T-cell (primary cell): ENCODE results near the gene DNAL4. TPM values are rescaled to one million over a fixed set of nuclear protein-coding genes. Genes with fewer than 3 reads are reported as not detected.

Experiments
- ATAC-seq, 4 experiments: fragments of 200-7000 bp in 3 of 4; fragments of 150-1000 bp in 1 of 4; cut with Tn5 transposase; replicated peaks in 1 of 4; 1 replicate in 3 of 4; 2 replicates in 1 of 4; pipeline ENCODE4 v1.10.0; 2021; ENCODE audit warnings: moderate library complexity in 3 of 4, mild to moderate bottlenecking in 2 of 4, moderate number of reproducible peaks in 1 of 4
- CTCF ChIA-PET, 2 donors: fragments of 300-600 bp; sonication (Branson Sonifier 250); formaldehyde crosslinking; loops; one replicate each; lab custom pipeline; 2022; ENCODE audit warnings: antibody characterized with exemption in 2 of 2; lab: Charles Lee
- POLR2A ChIA-PET, 2 donors: fragments of 300-600 bp; sonication (Branson Sonifier 250); formaldehyde crosslinking; loops; one replicate each; lab custom pipeline; 2022; ENCODE audit warnings: antibody characterized with exemption in 2 of 2; lab: Charles Lee
- DNase-seq, 35 experiments: peaks; one replicate each; pipeline versions ENCODE4 v3.0.0 to v3.0.0-alpha.2; 2013 to 2023
- H3K27ac ChIP-seq: one replicate; pipeline ENCODE4 v1.5.1; 2013; ENCODE audit warnings: low read length
- H3K27me3 ChIP-seq, 2 experiments: replicated peaks in 1 of 2; 1 replicate in 1 of 2; 2 replicates in 1 of 2; pipeline versions ENCODE4 v1.6.1 to v1.7.0; 2013; ENCODE audit warnings: low read length in 1 of 2, mixed read lengths in 1 of 2; ENCODE audit not compliant: control insufficient read depth in 2 of 2, insufficient read depth in 2 of 2; ENCODE audit errors: extremely low read depth in 1 of 2
- H3K36me3 ChIP-seq, 2 donors: 1 replicate in 1 of 2; 2 replicates in 1 of 2; pipeline versions ENCODE4 v1.6.1 to v1.7.0; 2013; ENCODE audit warnings: low read length in 1 of 2; ENCODE audit not compliant: control insufficient read depth in 2 of 2, insufficient read depth in 1 of 2; ENCODE audit errors: extremely low read depth in 1 of 2
- H3K4me1 ChIP-seq, 2 experiments: 1 replicate in 1 of 2; 2 replicates in 1 of 2; pipeline versions ENCODE4 v1.6.1 to v1.7.0; 2013; ENCODE audit warnings: low read length in 2 of 2, mixed read lengths in 1 of 2; ENCODE audit not compliant: insufficient read depth in 2 of 2, control insufficient read depth in 1 of 2; ENCODE audit errors: extremely low read depth in 1 of 2
- H3K4me3 ChIP-seq, 2 donors: 1 replicate in 1 of 2; 2 replicates in 1 of 2; pipeline versions ENCODE4 v1.5.1 to v1.7.0; 2013; ENCODE audit warnings: mild to moderate bottlenecking in 2 of 2, low read length in 1 of 2, moderate library complexity in 1 of 2; ENCODE audit not compliant: control insufficient read depth in 1 of 2; ENCODE audit errors: extremely low read depth in 1 of 2
- H3K9me3 ChIP-seq: 2 replicates; pipeline ENCODE4 v1.7.0; 2013
- H3K27ac Mint-ChIP-seq, 2 donors: one replicate each; pipeline ENCODE4 v1.8.0; 2020 to 2021; ENCODE audit warnings: mild to moderate bottlenecking in 2 of 2, mixed read lengths in 2 of 2
- H3K27me3 Mint-ChIP-seq, 2 donors: one replicate each; pipeline ENCODE4 v1.8.0; 2021 to 2022; ENCODE audit warnings: mixed read lengths in 2 of 2
- H3K36me3 Mint-ChIP-seq: one replicate; pipeline ENCODE4 v1.8.0; 2021; ENCODE audit warnings: mixed read lengths
- H3K4me1 Mint-ChIP-seq, 3 donors: one replicate each; pipeline ENCODE4 v1.8.0; 2020 to 2022; ENCODE audit warnings: mixed read lengths in 3 of 3, mild to moderate bottlenecking in 1 of 3
- H3K4me3 Mint-ChIP-seq, 3 donors: one replicate each; pipeline ENCODE4 v1.8.0; 2020 to 2022; ENCODE audit warnings: mild to moderate bottlenecking in 3 of 3, mixed read lengths in 3 of 3, moderate library complexity in 3 of 3
- H3K9me3 Mint-ChIP-seq, 3 donors: one replicate each; pipeline ENCODE4 v1.8.0; 2020 to 2022; ENCODE audit warnings: mixed read lengths in 3 of 3
- WGBS: methylation state at CpG from one replicate; pipeline ENCODE4 v1.1.5; 2013; ENCODE audit warnings: missing lambda C conversion rate; ENCODE audit not compliant: insufficient coverage; 5-methylcytosine and 5-hydroxymethylcytosine counted together
- total RNA-seq, 35 experiments: library from RNA in 6 of 35; stranded (reverse) in 6 of 35; fragments of 120-200 nt in 1 of 35; gene quantifications; one replicate each; pipeline versions ENCODE4 v1.2.1 to v1.2.4 and lab custom pipeline; 2013 to 2026

Gene DNAL4
- total RNA-seq, 5 donors from 2014 or later (not counting 1 experiment from before 2014, with no cell fraction given), result 5.4 to 13.0 (median 8.8) TPM

DNA sequence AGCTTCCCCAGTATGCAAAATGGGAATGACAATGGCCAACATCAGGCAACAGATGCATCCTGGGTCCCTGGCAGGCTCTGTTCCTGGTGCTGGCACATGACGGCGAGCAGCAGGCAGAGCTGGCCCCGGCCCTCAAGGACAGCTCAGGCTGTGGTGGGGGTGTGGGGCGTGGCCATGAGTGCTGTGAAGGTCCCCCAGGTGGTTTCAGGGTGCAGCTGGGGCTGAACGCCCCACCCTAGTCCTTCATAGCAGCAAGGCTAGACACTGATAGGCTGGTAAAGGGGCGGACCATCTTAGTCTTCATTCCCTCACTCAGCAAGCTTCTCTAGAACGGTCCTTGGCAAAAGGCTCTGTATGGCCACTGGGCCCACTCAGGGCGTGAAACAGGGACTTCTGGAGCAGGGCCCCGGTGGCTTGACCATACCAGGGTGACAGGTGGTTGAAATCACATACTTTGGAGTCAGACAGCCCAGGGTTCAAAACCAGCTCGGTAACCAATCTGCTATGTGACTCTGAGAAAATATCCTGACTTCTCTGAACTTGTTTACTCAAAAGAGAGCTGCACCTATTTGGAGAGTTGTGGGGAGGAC lies 34.8 kb upstream of the DNAL4 start:
- H3K27ac ChIP-seq, result no peak overlapping the region
- H3K9me3 ChIP-seq, result no peaks in the 10 kb centered on the region
- CTCF ChIA-PET, result interaction anchor here in 1 of 2 donors (0.6 kb wide), 1 partner anchor 71 kb away, joined by 3 read pairs; no protein-coding TSS in a partner anchor
- no peaks in the 10 kb centered on the region for H3K36me3 ChIP-seq
- POLR2A ChIA-PET, result interaction anchor here in 1 of 2 donors (0.5 kb wide), 1 partner anchor 550 kb away, joined by 7 read pairs; no protein-coding TSS in a partner anchor
- no peak overlapping the region for H3K27ac Mint-ChIP-seq
- H3K36me3 Mint-ChIP-seq, result no peaks in the 10 kb centered on the region
- no peak overlapping the region for H3K4me3 ChIP-seq
- H3K4me3 Mint-ChIP-seq, result no peak overlapping the region
- no peak for ATAC-seq
- no peak for DNase-seq
- WGBS, result 83% methylated on average over 6 of the region's 10 CpGs
- H3K9me3 Mint-ChIP-seq, result peaks cover 0 to 3% (median 0%) of the 10 kb centered on the region in 3 donors
- no peaks in the 10 kb centered on the region for H3K4me1 Mint-ChIP-seq
- no peaks in the 10 kb centered on the region for H3K27me3 Mint-ChIP-seq
- H3K4me1 ChIP-seq, result no peaks in the 10 kb centered on the region
- peaks cover 0 to 4% of the 10 kb centered on the region in 2 experiments for H3K27me3 ChIP-seq

DNA sequence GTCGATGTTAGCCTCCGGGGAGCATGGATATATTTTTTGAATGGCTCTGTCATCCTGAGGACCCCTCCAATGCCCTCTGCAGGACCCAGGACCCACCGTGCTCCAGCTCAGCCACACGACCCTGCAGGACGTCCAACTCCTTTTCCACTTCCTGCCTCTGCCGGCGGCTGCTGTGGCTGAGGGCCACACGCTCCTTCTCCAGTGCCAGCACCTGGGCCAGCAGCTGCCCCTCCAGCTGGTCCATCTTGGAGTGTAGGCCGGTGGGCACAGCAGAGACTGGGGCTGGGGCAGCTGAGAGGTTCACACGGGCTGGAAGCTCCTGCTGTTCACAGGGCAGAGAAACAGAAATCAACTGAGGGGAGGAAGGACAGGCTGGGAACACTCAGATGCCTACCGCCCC lies 34.2 kb upstream of the DNAL4 start:
- 75% methylated on average over 8 of the region's 11 CpGs for WGBS
- no peaks in the 10 kb centered on the region for H3K9me3 ChIP-seq
- Mint-ChIP-seq H3K4me3 (no peak overlapping the region), H3K27ac (no peak overlapping the region), H3K27me3 (no peaks in the 10 kb centered on the region), H3K36me3 (peaks cover 2% of the 10 kb centered on the region), H3K9me3 (peaks cover 0 to 3% (median 0%) of the 10 kb centered on the region in 3 donors), H3K4me1 (no peaks in the 10 kb centered on the region)
- H3K36me3 ChIP-seq, result no peaks in the 10 kb centered on the region
- POLR2A ChIA-PET, result interaction anchor here in 1 of 2 donors (0.5 kb wide), 1 partner anchor 551 kb away, joined by 7 read pairs; no protein-coding TSS in a partner anchor
- no peaks in the 10 kb centered on the region for H3K4me1 ChIP-seq
- ATAC-seq (no peak), DNase-seq (no peak)
- H3K4me3 ChIP-seq, result no peak overlapping the region
- CTCF ChIA-PET, result interaction anchor here in 1 of 2 donors (0.6 kb wide), 1 partner anchor 71 kb away, joined by 3 read pairs; no protein-coding TSS in a partner anchor
- peaks cover 0 to 4% of the 10 kb centered on the region in 2 experiments for H3K27me3 ChIP-seq
- H3K27ac ChIP-seq, result no peak overlapping the region

DNA sequence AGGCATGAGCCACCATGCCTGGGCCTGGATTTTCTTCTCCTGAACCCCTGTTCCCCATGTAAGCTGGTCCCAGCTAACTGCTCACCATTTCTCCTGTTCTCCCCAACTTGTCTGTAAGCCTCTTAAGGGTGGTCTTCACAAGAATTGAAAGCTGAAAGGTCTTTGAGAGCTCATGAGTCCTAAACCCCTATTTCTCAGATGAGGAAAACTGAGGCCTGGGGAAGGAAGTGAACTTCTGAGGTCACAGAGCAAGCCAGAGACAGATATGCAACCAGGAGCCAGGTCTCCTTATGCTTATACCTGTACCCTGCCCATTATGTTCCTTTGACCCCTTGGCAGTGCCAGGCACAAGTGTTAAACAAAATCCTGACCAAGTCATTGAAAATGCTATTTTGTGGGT lies 33.6 kb upstream of the DNAL4 start:
- H3K36me3 ChIP-seq, result no peaks in the 10 kb centered on the region
- Mint-ChIP-seq H3K27me3 (no peaks in the 10 kb centered on the region), H3K27ac (no peak overlapping the region), H3K4me3 (no peak overlapping the region), H3K4me1 (no peaks in the 10 kb centered on the region), H3K9me3 (peaks cover 0 to 3% (median 0%) of the 10 kb centered on the region in 3 donors), H3K36me3 (peaks cover 2% of the 10 kb centered on the region)
- ChIA-PET POLR2A (no interaction called here), CTCF (no interaction called here)
- no peak for ATAC-seq
- no peak overlapping the region for H3K27ac ChIP-seq
- no peak overlapping the region for H3K4me3 ChIP-seq
- H3K27me3 ChIP-seq, result peaks cover 0 to 4% of the 10 kb centered on the region in 2 experiments
- no peak for DNase-seq
- H3K9me3 ChIP-seq, result no peaks in the 10 kb centered on the region
- no peaks in the 10 kb centered on the region for H3K4me1 ChIP-seq

DNA sequence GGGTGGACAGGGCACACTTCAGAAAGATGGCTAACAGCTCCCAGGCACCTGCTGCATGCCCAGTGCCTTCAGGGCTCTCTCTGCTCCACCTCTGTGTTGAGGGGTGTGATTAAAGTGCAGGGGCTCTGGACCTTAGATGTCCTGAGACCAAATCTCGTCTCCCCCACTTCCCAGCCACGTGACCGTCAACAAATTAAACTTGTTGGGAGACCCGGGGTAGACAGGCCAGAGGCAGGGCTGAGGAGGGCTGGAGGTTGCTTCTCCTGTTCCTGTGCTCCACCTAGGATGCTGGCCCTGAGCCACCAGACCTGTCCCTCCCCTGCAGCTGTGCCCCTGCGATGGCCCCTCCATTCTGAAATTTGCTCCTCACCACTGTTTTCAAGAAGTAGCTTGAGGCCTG lies 32.9 kb upstream of the DNAL4 start:
- no peaks in the 10 kb centered on the region for H3K4me1 Mint-ChIP-seq
- Histone ChIP-seq H3K4me3 (no peak overlapping the region), H3K9me3 (no peaks in the 10 kb centered on the region), H3K27ac (no peak overlapping the region), H3K4me1 (no peaks in the 10 kb centered on the region), H3K36me3 (no peaks in the 10 kb centered on the region), H3K27me3 (peaks cover 0 to 6% of the 10 kb centered on the region in 2 experiments)
- ChIA-PET CTCF (interaction anchor here in 1 of 2 donors (0.6 to 0.7 kb wide), 2 partner anchors 300 to 646 kb away, joined by 4 read pairs; no protein-coding TSS in a partner anchor), POLR2A (no interaction called here)
- no peaks in the 10 kb centered on the region for H3K27me3 Mint-ChIP-seq
- no peak overlapping the region for H3K27ac Mint-ChIP-seq
- no peak for DNase-seq
- WGBS, result 100% methylated on average over 1 of the region's 5 CpGs
- peaks cover 2% of the 10 kb centered on the region for H3K36me3 Mint-ChIP-seq
- H3K4me3 Mint-ChIP-seq, result no peak overlapping the region
- H3K9me3 Mint-ChIP-seq, result peaks cover 0 to 3% (median 0%) of the 10 kb centered on the region in 3 donors
- ATAC-seq, result no peak

DNA sequence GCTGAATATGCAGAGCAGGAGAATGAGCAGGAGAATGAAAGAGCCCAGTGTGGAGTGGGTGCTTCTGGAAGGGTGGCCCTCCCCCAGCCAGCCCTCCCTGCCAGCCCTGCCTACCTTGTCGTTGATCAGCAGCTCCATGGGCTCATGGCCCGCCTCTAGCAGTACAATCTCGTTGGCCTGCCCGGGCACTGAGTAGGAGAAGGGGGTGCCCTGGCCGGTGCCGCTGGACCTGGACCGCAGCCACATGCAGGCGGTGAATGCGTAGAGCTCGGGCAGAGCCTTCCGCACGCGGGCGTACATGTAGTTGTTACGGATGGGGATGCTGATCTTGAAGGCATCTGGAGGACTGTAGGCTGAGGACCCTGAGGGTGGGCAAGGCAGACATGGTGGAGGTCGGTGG lies 32.4 kb upstream of the DNAL4 start:
- DNase-seq (no peak), ATAC-seq (no peak)
- H3K4me3 Mint-ChIP-seq, result no peak overlapping the region
- peaks cover 2% of the 10 kb centered on the region for H3K36me3 Mint-ChIP-seq
- 89% methylated on average over 15 of the region's 16 CpGs for WGBS
- Histone ChIP-seq H3K36me3 (no peaks in the 10 kb centered on the region), H3K9me3 (no peaks in the 10 kb centered on the region), H3K27me3 (peaks cover 0 to 6% of the 10 kb centered on the region in 2 experiments), H3K4me3 (no peak overlapping the region), H3K27ac (no peak overlapping the region), H3K4me1 (no peaks in the 10 kb centered on the region)
- ChIA-PET CTCF (interaction anchor here in 1 of 2 donors (0.6 to 0.7 kb wide), 2 partner anchors 300 to 647 kb away, joined by 4 read pairs; no protein-coding TSS in a partner anchor), POLR2A (no interaction called here)
- H3K4me1 Mint-ChIP-seq, result no peaks in the 10 kb centered on the region
- peaks cover 0 to 3% (median 0%) of the 10 kb centered on the region in 3 donors for H3K9me3 Mint-ChIP-seq
- H3K27me3 Mint-ChIP-seq, result no peaks in the 10 kb centered on the region
- H3K27ac Mint-ChIP-seq, result no peak overlapping the region

DNA sequence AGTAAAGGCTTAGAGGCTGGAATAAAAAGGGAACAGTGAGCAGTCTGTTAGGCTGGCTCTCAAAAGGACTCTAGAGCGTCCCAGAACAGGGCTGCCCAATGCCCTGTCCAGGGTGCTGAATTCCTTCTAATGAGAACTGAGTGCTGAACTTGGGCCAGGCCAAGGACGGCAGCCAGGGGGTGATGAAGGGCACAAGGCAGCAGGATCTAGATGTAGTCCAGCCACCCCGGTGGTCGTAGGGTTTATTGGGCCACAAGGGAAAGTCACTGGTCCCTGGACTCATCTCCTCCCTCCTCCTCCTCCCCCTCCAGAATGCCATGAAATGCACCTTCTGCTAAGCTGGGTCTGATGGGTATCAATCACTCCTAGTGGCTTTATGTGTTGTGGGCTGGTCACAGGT lies 30.6 kb upstream of the DNAL4 start:
- ChIA-PET POLR2A (interaction anchor here in 1 of 2 donors (0.5 kb wide), 1 partner anchor 210 kb away, joined by 4 read pairs; no protein-coding TSS in a partner anchor), CTCF (no interaction called here)
- peak in 3 of 4 experiments; percentile 52 to 57 (median 57) for ATAC-seq
- Mint-ChIP-seq H3K9me3 (peaks cover 0 to 3% (median 0%) of the 10 kb centered on the region in 3 donors), H3K27me3 (no peaks in the 10 kb centered on the region), H3K4me1 (no peaks in the 10 kb centered on the region), H3K27ac (no peak overlapping the region), H3K4me3 (no peak overlapping the region), H3K36me3 (peaks cover 2% of the 10 kb centered on the region)
- no peaks in the 10 kb centered on the region for H3K36me3 ChIP-seq
- no peak overlapping the region for H3K4me3 ChIP-seq
- no peak overlapping the region for H3K27ac ChIP-seq
- peaks cover 0 to 10% of the 10 kb centered on the region in 2 experiments for H3K27me3 ChIP-seq
- H3K9me3 ChIP-seq, result no peaks in the 10 kb centered on the region
- 20% methylated on average over 2 of the region's 4 CpGs for WGBS
- DNase-seq, result peak in 27 of 35 experiments; percentile 4 to 65 (median 29)
- H3K4me1 ChIP-seq, result no peaks in the 10 kb centered on the region
